ENCODE data around the gene SIRPA. TPM values are rescaled to one million over a fixed set of nuclear protein-coding genes. Genes with fewer than 3 reads are reported as not detected.

The SIRPA gene
- total and polyA plus RNA-seq, 10 of the 15 experiments (the other 5 are each of a cell fraction or from before 2014, with no cell fraction given): 1.7 to 13.2 (median 5.0) TPM

GRCh38 chr20:1876217-1876921 lies 18.8 kb upstream of the SIRPA start:
- Histone ChIP-seq H3K9me3 (replicated peaks; ENCODE audit: control insufficient read depth, insufficient read depth, low read length) (no peaks in the 10 kb centered on the region), H4K20me1 (ENCODE audit: control insufficient read depth, insufficient read depth) (no peaks in the 10 kb centered on the region), H3K27ac (ENCODE audit: control insufficient read depth, insufficient read depth) (no peak overlapping the region), H2AFZ (ENCODE audit: control insufficient read depth, low read depth, low read length) (no peak overlapping the region), H3K27me3 (replicated peaks in 1 of 2; ENCODE audit: control insufficient read depth in 2 of 2, insufficient read depth in 2 of 2, low read length in 1 of 2) (no peaks in the 10 kb centered on the region), H3K4me1 (ENCODE audit: control insufficient read depth, insufficient read depth, low read length) (peaks cover 7% of the 10 kb centered on the region), H3K9ac (ENCODE audit: control insufficient read depth, insufficient read depth, low read length) (no peak overlapping the region), H3K4me3 (no peak overlapping the region), H3K79me2 (ENCODE audit: control insufficient read depth, insufficient read depth, low read length) (no peaks in the 10 kb centered on the region), H3K4me2 (ENCODE audit: control insufficient read depth, insufficient read depth) (no peak overlapping the region), H3K36me3 (ENCODE audit: control insufficient read depth in 2 of 2, insufficient read depth in 2 of 2, low read length in 1 of 2) (no peaks in the 10 kb centered on the region)
- whole genome bisulfite sequencing (ENCODE audit: insufficient coverage, insufficient replicate concordance, low lambda C conversion rate, missing lambda C conversion rate): 43% methylated on average over 6 of the region's 7 CpGs
- POLR2A ChIA-PET: no interaction called here
- BruUV-seq (replicated peaks): no TSS peak
- in situ Hi-C loops (cut with MboI) (no loop called here), intact Hi-C loops (cut with micrococcal nuclease; ENCODE audit: unreplicated experiment) (no loop called here)
- no peak; the same call in 2 of the 3 replicates for ATAC-seq
- FAIRE-seq: no peak
- no peak for DNase-seq (ENCODE audit: low read depth, low spot score)
- CTCF ChIA-PET: no interaction called here
- SMC1A ChIA-PET (ENCODE audit: uncharacterized antibody, unreplicated experiment): interaction anchor here (0.7 kb wide), 1 partner anchor 681 kb away, joined by 3 read pairs; no protein-coding TSS in a partner anchor
- RAD21 ChIA-PET (ENCODE audit: unreplicated experiment): no interaction called here
- no peak for TF ChIP-seq REST (IDR thresholded peaks at IDR 0.05; ENCODE audit: low read depth, low read length)
- TF ChIP-seq ZNF217 (IDR thresholded peaks at IDR 0.05): no peak
- TF ChIP-seq CTCF (IDR thresholded peaks at IDR 0.05 in 2 of 3, conservative IDR thresholded peaks at IDR 0.05 in 1 of 3; ENCODE audit: control insufficient read depth in 2 of 3, extremely low read depth in 1 of 3, insufficient read depth in 1 of 3, low read depth in 3 of 3, low read length in 3 of 3): no peak
- TF ChIP-seq ZBTB11 (CRISPR knock-in tag; IDR thresholded peaks at IDR 0.05): no peak
- TF ChIP-seq YBX1 (IDR thresholded peaks at IDR 0.05): no peak
- no peak for TF ChIP-seq RB1 (IDR thresholded peaks at IDR 0.05; ENCODE audit: borderline replicate concordance)
- TF ChIP-seq ELK1 (IDR thresholded peaks at IDR 0.05; ENCODE audit: low read depth, low read length): no peak
- TF ChIP-seq USF2 (IDR thresholded peaks at IDR 0.05; ENCODE audit: borderline replicate concordance, low read depth, low read length): no peak
- no peak for TF ChIP-seq MEF2A (IDR thresholded peaks at IDR 0.05; ENCODE audit: insufficient read depth, low read depth, low read length)
- TF ChIP-seq KDM1A (IDR thresholded peaks at IDR 0.05; ENCODE audit: borderline replicate concordance): no peak
- TF ChIP-seq SIX5 (IDR thresholded peaks at IDR 0.05; ENCODE audit: low read depth, low read length, severe bottlenecking): no peak
- TF ChIP-seq NR2F1 (conservative IDR thresholded peaks at IDR 0.05): no peak

Data from GM12878 (cell line).